Measurements from ENCODE around the gene NSRP1.

DNA sequence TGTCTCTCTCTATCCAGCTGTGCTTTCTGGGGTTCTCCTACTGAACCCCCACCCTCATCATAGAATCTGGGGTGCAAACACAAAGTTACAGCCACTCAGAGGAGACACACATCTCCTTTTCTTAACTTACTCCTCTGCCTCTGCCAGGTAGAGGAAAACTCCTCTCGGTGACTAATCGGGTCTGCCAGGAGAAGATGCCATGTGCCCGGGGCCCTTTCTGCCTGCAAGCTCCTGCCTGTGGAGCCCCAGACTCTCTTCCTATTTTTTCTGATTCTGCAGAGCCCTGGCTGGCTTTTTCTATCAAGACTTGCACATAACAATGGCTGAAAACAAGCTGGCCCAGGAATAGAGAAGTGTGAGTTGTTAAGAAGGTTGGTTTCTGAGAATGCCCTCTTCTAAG, 108.5 kb downstream of the NSRP1 start:
- TF ChIP-seq, protein P1, sequence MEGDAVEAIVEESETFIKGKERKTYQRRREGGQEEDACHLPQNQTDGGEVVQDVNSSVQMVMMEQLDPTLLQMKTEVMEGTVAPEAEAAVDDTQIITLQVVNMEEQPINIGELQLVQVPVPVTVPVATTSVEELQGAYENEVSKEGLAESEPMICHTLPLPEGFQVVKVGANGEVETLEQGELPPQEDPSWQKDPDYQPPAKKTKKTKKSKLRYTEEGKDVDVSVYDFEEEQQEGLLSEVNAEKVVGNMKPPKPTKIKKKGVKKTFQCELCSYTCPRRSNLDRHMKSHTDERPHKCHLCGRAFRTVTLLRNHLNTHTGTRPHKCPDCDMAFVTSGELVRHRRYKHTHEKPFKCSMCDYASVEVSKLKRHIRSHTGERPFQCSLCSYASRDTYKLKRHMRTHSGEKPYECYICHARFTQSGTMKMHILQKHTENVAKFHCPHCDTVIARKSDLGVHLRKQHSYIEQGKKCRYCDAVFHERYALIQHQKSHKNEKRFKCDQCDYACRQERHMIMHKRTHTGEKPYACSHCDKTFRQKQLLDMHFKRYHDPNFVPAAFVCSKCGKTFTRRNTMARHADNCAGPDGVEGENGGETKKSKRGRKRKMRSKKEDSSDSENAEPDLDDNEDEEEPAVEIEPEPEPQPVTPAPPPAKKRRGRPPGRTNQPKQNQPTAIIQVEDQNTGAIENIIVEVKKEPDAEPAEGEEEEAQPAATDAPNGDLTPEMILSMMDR (IDR thresholded peaks at IDR 0.05): no peak
- no peak for TF ChIP-seq EP300 (IDR thresholded peaks at IDR 0.05)
- TF ChIP-seq POLR2AphosphoS5 (IDR thresholded peaks at IDR 0.05): no peak
- no peak for TF ChIP-seq POLR2A (IDR thresholded peaks at IDR 0.05)
